NCI-H2029 (cell line): Measurements from ENCODE around the gene RASGRP4.
"Not testable (repeated sequence)": the region's sequence is repeated elsewhere in the genome, so short reads cannot be mapped to it uniquely, and the experiment has no call there.

Source experiments
- DNase-seq: peaks from one replicate; lab custom pipeline; 2025; lab: John Stamatoyannopoulos, UW

RASGRP4 gene

GRCh38 chr19:38413416-38413815 is 12.6 kb downstream of the RASGRP4 start:
- DNase-seq, result no peak

- no peak for DNase-seq
Observed at GRCh38 chr19:38412961-38413360, 13.1 kb downstream of the RASGRP4 start.

- no peak for DNase-seq
Observed at GRCh38 chr19:38412491-38412890, 13.5 kb downstream of the RASGRP4 start.

GRCh38 chr19:38411898-38412297 is 14.1 kb downstream of the RASGRP4 start:
- DNase-seq, result not testable (repeated sequence)

- no peak for DNase-seq
Observed at GRCh38 chr19:38411041-38411712, 14.8 kb downstream of the RASGRP4 start.

GRCh38 chr19:38410407-38410806 is 15.6 kb downstream of the RASGRP4 start:
- not testable (repeated sequence) for DNase-seq

- peak; percentile 28 for DNase-seq
Observed at GRCh38 chr19:38409631-38410133, 16.3 kb downstream of the RASGRP4 start.

GRCh38 chr19:38405276-38405675 is 20.7 kb downstream of the RASGRP4 start:
- no peak for DNase-seq

GRCh38 chr19:38404858-38405257 is 21.2 kb downstream of the RASGRP4 start:
- no peak for DNase-seq

- DNase-seq, result peak; percentile 97
Observed at GRCh38 chr19:38402967-38403674, 22.9 kb downstream of the RASGRP4 start, which contains the start of gene FAM98C. Gene FAM98C (plus strand): TSS chr19:38403093. CDS start chr19:38403154, 61 bp downstream.

- DNase-seq, result no peak
Observed at GRCh38 chr19:38402623-38402966, 23.4 kb downstream of the RASGRP4 start.

- DNase-seq, result peak; percentile 9
Observed at GRCh38 chr19:38401148-38401547, 24.9 kb downstream of the RASGRP4 start.

GRCh38 chr19:38400361-38400760 is 25.7 kb downstream of the RASGRP4 start:
- no peak for DNase-seq

- no peak for DNase-seq
Observed at GRCh38 chr19:38399537-38399936, 26.5 kb downstream of the RASGRP4 start.

GRCh38 chr19:38399081-38399480 is 26.9 kb downstream of the RASGRP4 start:
- DNase-seq, result no peak

GRCh38 chr19:38395381-38396114 is 30.5 kb downstream of the RASGRP4 start:
- no peak for DNase-seq

GRCh38 chr19:38394488-38394887 is 31.5 kb downstream of the RASGRP4 start:
- DNase-seq, result peak; percentile 10

- DNase-seq, result no peak
Observed at GRCh38 chr19:38392707-38393308, 33.2 kb downstream of the RASGRP4 start.

GRCh38 chr19:38391911-38392464 is 34.0 kb downstream of the RASGRP4 start:
- DNase-seq, result no peak

GRCh38 chr19:38389957-38390924 is 35.8 kb downstream of the RASGRP4 start:
- no peak for DNase-seq
